Activated CD4-positive, alpha-beta memory T cell treated with anti-CD3 and anti-CD28 coated beads, Interleukin-2, amount 10 ng/mL, durations not matched to agents 7 days and 5 days (primary cell): ENCODE results near the gene RIOK2. TPM values are rescaled to one million over a fixed set of nuclear protein-coding genes. Genes with fewer than 3 reads are reported as not detected.
"Not testable (repeated sequence)": the region's sequence is repeated elsewhere in the genome, so short reads cannot be mapped to it uniquely, and the experiment has no call there.

ENCODE experiments used
- CTCF ChIA-PET: fragments of 350-600 bp; sonication (Branson Sonifier 250); formaldehyde crosslinking; loops from one replicate; lab custom pipeline; 2021; ENCODE audit warnings: antibody characterized with exemption, inconsistent platforms; lab: Charles Lee
- POLR2A ChIA-PET: fragments of 350-600 bp; sonication (Branson Sonifier 250); formaldehyde crosslinking; loops from one replicate; lab custom pipeline; 2021; ENCODE audit warnings: antibody characterized with exemption; lab: Charles Lee
- DNase-seq: peaks from one replicate; pipeline ENCODE4 v3.0.0-alpha.2; 2020
- H3K27ac Mint-ChIP-seq: one replicate; pipeline ENCODE4 v1.8.0; 2021; ENCODE audit warnings: mild to moderate bottlenecking, mixed read lengths
- H3K27me3 Mint-ChIP-seq: one replicate; pipeline ENCODE4 v1.8.0; 2021; ENCODE audit warnings: mixed read lengths
- H3K36me3 Mint-ChIP-seq: one replicate; pipeline ENCODE4 v1.8.0; 2021; ENCODE audit warnings: low read depth, mixed read lengths
- H3K4me1 Mint-ChIP-seq: one replicate; pipeline ENCODE4 v1.8.0; 2021; ENCODE audit warnings: mixed read lengths
- H3K4me3 Mint-ChIP-seq: one replicate; pipeline ENCODE4 v1.8.0; 2021; ENCODE audit warnings: mild to moderate bottlenecking, mixed read lengths
- H3K9me3 Mint-ChIP-seq: one replicate; pipeline ENCODE4 v1.8.0; 2021; ENCODE audit warnings: mixed read lengths
- total RNA-seq, 2 experiments: library from RNA; stranded (reverse); gene quantifications; one replicate each; pipeline ENCODE4 v1.2.3, GENCODE V29; 2021

RIOK2 gene
- total RNA-seq, 2 experiments from 2014 or later, result 24.9 to 26.7 TPM

GRCh38 chr5:97192580-97193354, 9.7 kb upstream of the RIOK2 start:
- DNase-seq, result no peak
- Mint-ChIP-seq H3K4me1 (peaks cover 6% of the 10 kb centered on the region), H3K27me3 (peaks cover 12% of the 10 kb centered on the region), H3K36me3 (no peaks in the 10 kb centered on the region), H3K9me3 (peaks cover 9% of the 10 kb centered on the region), H3K4me3 (no peak overlapping the region), H3K27ac (no peak overlapping the region)
- CTCF ChIA-PET, result no interaction called here
- POLR2A ChIA-PET, result no interaction called here

- POLR2A ChIA-PET, result no interaction called here
- Mint-ChIP-seq H3K36me3 (no peaks in the 10 kb centered on the region), H3K27ac (no peak overlapping the region), H3K9me3 (peaks cover 9% of the 10 kb centered on the region), H3K4me3 (no peak overlapping the region), H3K27me3 (peaks cover 12% of the 10 kb centered on the region), H3K4me1 (peaks cover 6% of the 10 kb centered on the region)
- CTCF ChIA-PET, result interaction anchor here (0.7 kb wide), 1 partner anchor 1577 kb away, joined by 3 read pairs; no protein-coding TSS in a partner anchor
- DNase-seq, result no peak
Measured at GRCh38 chr5:97191893-97192292, 8.8 kb upstream of the RIOK2 start.

GRCh38 chr5:97189523-97189922, 6.5 kb upstream of the RIOK2 start:
- H3K27ac Mint-ChIP-seq, CTCF ChIA-PET, H3K4me1 Mint-ChIP-seq, H3K9me3 Mint-ChIP-seq, DNase-seq, H3K4me3 Mint-ChIP-seq, H3K36me3 Mint-ChIP-seq, POLR2A ChIA-PET: not testable (repeated sequence)
- peaks cover 17% of the 10 kb centered on the region for H3K27me3 Mint-ChIP-seq

GRCh38 chr5:97183930-97184213, 825 bp upstream of the RIOK2 start:
- peaks cover 32% of the 10 kb centered on the region for H3K4me1 Mint-ChIP-seq
- peaks cover 20% of the 10 kb centered on the region for H3K36me3 Mint-ChIP-seq
- ChIA-PET POLR2A (interaction anchor here (0.8 to 1.7 kb wide), 3 partner anchors 16 to 376 kb away, joined by 4 to 10 read pairs (median 5); partner anchors contain the start of genes ERAP1 and ERAP2), CTCF (interaction anchor here (1.1 to 2.2 kb wide), 2 partner anchors 21 to 314 kb away, joined by 3 to 6 read pairs; no protein-coding TSS in a partner anchor)
- H3K4me3 Mint-ChIP-seq, result peak overlapping the region; percentile 90
- peaks cover 3% of the 10 kb centered on the region for H3K9me3 Mint-ChIP-seq
- H3K27ac Mint-ChIP-seq, result peak overlapping the region; percentile 96
- no peak for DNase-seq
- peaks cover 6% of the 10 kb centered on the region for H3K27me3 Mint-ChIP-seq

GRCh38 chr5:97182571-97183099, 412 bp downstream of the RIOK2 start:
- CTCF ChIA-PET, result interaction anchor here (1.3 to 2.5 kb wide), 4 partner anchors 15 to 313 kb away, joined by 3 to 7 read pairs (median 5); no protein-coding TSS in a partner anchor
- Mint-ChIP-seq H3K27ac (peak overlapping the region; percentile 96), H3K4me3 (peak overlapping the region; percentile 90), H3K9me3 (peaks cover 3% of the 10 kb centered on the region), H3K27me3 (peaks cover 5% of the 10 kb centered on the region), H3K4me1 (peaks cover 34% of the 10 kb centered on the region), H3K36me3 (peaks cover 30% of the 10 kb centered on the region)
- POLR2A ChIA-PET, result interaction anchor here (1.1 to 1.7 kb wide), 4 partner anchors 15 to 375 kb away, joined by 3 to 10 read pairs (median 7); partner anchors contain the start of genes ERAP1 and ERAP2
- no peak for DNase-seq

GRCh38 chr5:97181856-97182545, 1.0 kb downstream of the RIOK2 start:
- peak overlapping the region; percentile 90 for H3K4me3 Mint-ChIP-seq
- CTCF ChIA-PET, result interaction anchor here (0.7 to 2.5 kb wide), 6 partner anchors 14 to 528 kb away, joined by 3 to 7 read pairs (median 4); no protein-coding TSS in a partner anchor
- no peak for DNase-seq
- peaks cover 5% of the 10 kb centered on the region for H3K27me3 Mint-ChIP-seq
- H3K4me1 Mint-ChIP-seq, result peaks cover 34% of the 10 kb centered on the region
- peaks cover 35% of the 10 kb centered on the region for H3K36me3 Mint-ChIP-seq
- H3K9me3 Mint-ChIP-seq, result peaks cover 3% of the 10 kb centered on the region
- POLR2A ChIA-PET, result interaction anchor here (1.1 to 1.7 kb wide), 4 partner anchors 14 to 374 kb away, joined by 3 to 10 read pairs (median 7); partner anchors contain the start of genes ERAP1 and ERAP2
- H3K27ac Mint-ChIP-seq, result peak overlapping the region; percentile 96

- H3K4me3 Mint-ChIP-seq, H3K9me3 Mint-ChIP-seq, CTCF ChIA-PET, H3K27ac Mint-ChIP-seq, H3K27me3 Mint-ChIP-seq, DNase-seq: not testable (repeated sequence)
- POLR2A ChIA-PET, result interaction anchor here (0.7 kb wide), 1 partner anchor 298 kb away, joined by 3 read pairs; no protein-coding TSS in a partner anchor
- H3K4me1 Mint-ChIP-seq, result peaks cover 31% of the 10 kb centered on the region
- peaks cover 51% of the 10 kb centered on the region for H3K36me3 Mint-ChIP-seq
Measured at GRCh38 chr5:97179457-97179856, 3.6 kb downstream of the RIOK2 start.

GRCh38 chr5:97172227-97172626, 10.8 kb downstream of the RIOK2 start:
- Mint-ChIP-seq H3K36me3 (peaks cover 57% of the 10 kb centered on the region), H3K27ac (no peak overlapping the region)
- CTCF ChIA-PET, result no interaction called here

GRCh38 chr5:97171703-97172102, 11.3 kb downstream of the RIOK2 start:
- no peaks in the 10 kb centered on the region for H3K27me3 Mint-ChIP-seq
- ChIA-PET CTCF (no interaction called here), POLR2A (no interaction called here)
- H3K4me1 Mint-ChIP-seq, result peaks cover 10% of the 10 kb centered on the region
- no peak overlapping the region for H3K27ac Mint-ChIP-seq
- H3K36me3 Mint-ChIP-seq, result peaks cover 55% of the 10 kb centered on the region
- H3K9me3 Mint-ChIP-seq, result no peaks in the 10 kb centered on the region
- no peak for DNase-seq
- H3K4me3 Mint-ChIP-seq, result no peak overlapping the region

More at GRCh38 chr5:97172227-97172626, 10.8 kb downstream of the RIOK2 start:
- DNase-seq, result no peak
- Mint-ChIP-seq H3K4me3 (no peak overlapping the region), H3K4me1 (peaks cover 7% of the 10 kb centered on the region), H3K9me3 (no peaks in the 10 kb centered on the region), H3K27me3 (no peaks in the 10 kb centered on the region)
- POLR2A ChIA-PET, result no interaction called here

GRCh38 chr5:97167435-97167834, 15.6 kb downstream of the RIOK2 start:
- H3K4me3 Mint-ChIP-seq, result peak overlapping the region; percentile 51
- peaks cover 28% of the 10 kb centered on the region for H3K4me1 Mint-ChIP-seq
- peak overlapping the region; percentile 73 for H3K27ac Mint-ChIP-seq
- no peaks in the 10 kb centered on the region for H3K9me3 Mint-ChIP-seq
- peaks cover 50% of the 10 kb centered on the region for H3K36me3 Mint-ChIP-seq
- DNase-seq, result no peak
- ChIA-PET CTCF (interaction anchor here (0.6 to 3.1 kb wide), 5 partner anchors 13 to 415 kb away, joined by 3 to 19 read pairs (median 4); partner anchors contain the start of gene RIOK2), POLR2A (interaction anchor here (1.0 to 1.7 kb wide), 4 partner anchors 15 to 359 kb away, joined by 3 to 5 read pairs (median 4); partner anchors contain the start of gene ERAP2)
- H3K27me3 Mint-ChIP-seq, result no peaks in the 10 kb centered on the region

- no peak for DNase-seq
- Mint-ChIP-seq H3K27me3 (no peaks in the 10 kb centered on the region), H3K27ac (peak overlapping the region; percentile 21), H3K4me3 (no peak overlapping the region), H3K9me3 (no peaks in the 10 kb centered on the region), H3K36me3 (peaks cover 45% of the 10 kb centered on the region), H3K4me1 (peaks cover 26% of the 10 kb centered on the region)
- ChIA-PET CTCF (interaction anchor here (1.2 to 4.3 kb wide), 3 partner anchors 23 to 413 kb away, joined by 6 to 27 read pairs (median 19); partner anchors contain the start of gene LIX1), POLR2A (no interaction called here)
Measured at GRCh38 chr5:97165726-97166125, 17.3 kb downstream of the RIOK2 start.

- peaks cover 26% of the 10 kb centered on the region for H3K4me1 Mint-ChIP-seq
- H3K27ac Mint-ChIP-seq, result peak overlapping the region; percentile 47
- DNase-seq, result no peak
- peaks cover 42% of the 10 kb centered on the region for H3K36me3 Mint-ChIP-seq
- H3K4me3 Mint-ChIP-seq, result no peak overlapping the region
- H3K27me3 Mint-ChIP-seq, result no peaks in the 10 kb centered on the region
- no peaks in the 10 kb centered on the region for H3K9me3 Mint-ChIP-seq
- ChIA-PET POLR2A (no interaction called here), CTCF (interaction anchor here (0.6 to 7.1 kb wide), 13 partner anchors 14 to 1666 kb away, joined by 3 to 89 read pairs (median 3); partner anchors contain the start of genes ERAP1, LIX1 and LNPEP)
Measured at GRCh38 chr5:97164846-97165245, 18.2 kb downstream of the RIOK2 start.
